Right ventricle myocardium inferior (tissue), 1 donor: ENCODE data around the gene TACC3. TPM values are rescaled to one million over a fixed set of nuclear protein-coding genes. Genes with fewer than 3 reads are reported as not detected.

Source experiments
- ATAC-seq: fragments of 200-7000 bp; cut with Tn5 transposase; one replicate; pipeline ENCODE4 v1.9.1; 2020; ENCODE audit warnings: mild to moderate bottlenecking, moderate library complexity
- DNase-seq: peaks from one replicate; pipeline ENCODE4 v3.0.0; 2021; ENCODE audit errors: missing footprints
- intact Hi-C: fragments of 100-400 bp; cut with DNase I; formaldehyde crosslinking; loops from one replicate; pipeline ENCODE4 v1.11.0; 2022
- total RNA-seq: library from RNA; stranded (reverse); fragmentation: NEBNext Ultra II Directional; extraction: Animal tissue kit (Norgen Biotek cat#: 25700); gene quantifications from one replicate; pipeline ENCODE4 v1.2.1, GENCODE V29; 2021
- donor health status: DM: no; HTN: yes; CAD: no; lungs with severe emphysema.

The TACC3 gene
- total RNA-seq, 1 donor from 2014 or later = 7.0 TPM

DNA sequence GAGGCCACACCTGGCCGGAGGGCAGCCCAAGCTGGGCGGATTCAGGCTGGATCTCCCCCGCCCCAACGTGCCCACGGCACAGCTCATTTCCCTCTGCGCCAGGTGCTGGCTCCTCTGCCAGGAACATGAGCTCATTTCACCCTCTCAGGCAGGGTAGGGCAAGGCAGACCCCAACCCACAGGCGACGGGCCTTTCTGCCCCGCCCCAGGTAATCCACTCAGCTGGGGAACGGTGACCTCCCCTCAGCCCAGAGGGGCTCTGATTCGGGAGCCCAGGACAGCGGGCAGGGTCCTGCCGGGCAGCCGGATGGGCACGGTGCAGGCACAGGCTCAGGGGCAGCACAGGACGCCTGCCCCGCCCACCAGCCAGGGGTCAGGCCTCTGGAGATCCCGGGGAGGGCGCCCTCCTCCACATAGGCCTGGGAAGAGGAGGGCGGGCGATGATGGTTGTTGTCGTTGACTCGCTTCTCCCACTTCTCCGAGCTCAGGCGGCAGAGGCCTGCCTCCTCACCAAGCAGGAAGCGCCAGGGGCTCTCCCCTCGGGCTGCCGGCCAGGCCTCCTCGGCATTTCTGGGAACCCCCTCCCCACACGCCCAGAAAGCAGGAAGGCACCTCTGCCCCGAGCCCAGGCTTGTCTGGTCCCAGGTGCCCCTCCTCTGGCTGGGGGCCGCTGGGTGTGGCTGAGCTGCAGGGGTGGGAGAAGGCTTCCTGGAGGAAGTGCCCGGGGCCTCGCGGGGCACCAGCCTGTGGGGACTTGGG lies 31.1 kb downstream of the TACC3 start:
- ATAC-seq (no peak), DNase-seq (no peak)
- intact Hi-C loops = no loop called here

GRCh38 chr4:1753294-1753696 lies 32.0 kb downstream of the TACC3 start:
- intact Hi-C loops = no loop called here
- no peak for ATAC-seq
- DNase-seq = no peak

GRCh38 chr4:1753697-1754311 lies 32.5 kb downstream of the TACC3 start:
- no peak for DNase-seq
- no peak for ATAC-seq
- intact Hi-C loops = no loop called here

DNA sequence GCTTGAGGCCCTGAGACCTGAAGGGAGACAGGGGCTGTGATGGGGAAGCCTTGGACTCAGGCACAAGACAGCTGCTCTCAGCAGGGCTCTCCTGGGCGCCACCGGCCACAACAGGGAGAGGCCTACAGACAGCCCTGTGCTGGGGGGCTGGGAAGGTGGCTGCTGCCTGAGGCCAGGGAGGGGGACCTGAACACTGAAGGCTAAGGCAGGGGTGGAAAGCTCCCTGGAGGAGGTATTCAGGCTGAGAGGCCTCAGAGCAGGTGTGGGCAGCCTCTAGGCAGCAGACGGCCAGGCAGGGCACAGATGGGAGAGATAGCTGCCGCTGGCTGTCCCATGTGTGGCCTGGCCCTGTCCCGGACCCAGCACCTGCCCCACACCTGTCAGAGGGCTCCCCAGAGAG lies 33.0 kb downstream of the TACC3 start:
- intact Hi-C loops = no loop called here
- DNase-seq (no peak), ATAC-seq (no peak)

GRCh38 chr4:1755297-1755696 lies 34.0 kb downstream of the TACC3 start:
- intact Hi-C loops = no loop called here
- no peak for ATAC-seq

DNA sequence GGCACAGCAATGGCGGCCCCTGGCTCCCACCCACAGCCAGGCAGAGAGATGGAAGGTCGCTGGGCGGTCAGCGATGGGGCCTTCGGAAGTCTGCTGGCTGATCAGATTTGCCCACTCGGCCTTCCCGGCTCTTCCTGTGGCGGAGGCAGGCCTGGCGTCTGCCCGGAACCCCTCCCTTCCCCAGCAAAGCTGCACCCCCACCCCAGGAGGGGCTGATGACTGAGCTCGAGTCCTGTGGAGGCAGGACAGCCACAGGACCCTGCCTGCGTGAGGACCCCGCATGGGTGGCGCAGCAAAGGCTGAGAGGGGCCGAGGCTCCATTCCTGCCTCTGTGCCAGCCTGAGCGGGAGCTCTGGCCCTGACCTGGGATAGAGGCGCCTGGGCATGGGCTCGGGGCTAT lies 34.8 kb downstream of the TACC3 start:
- ATAC-seq = no peak
- intact Hi-C loops = no loop called here

More at GRCh38 chr4:1755297-1755696, 34.0 kb downstream of the TACC3 start:
- DNase-seq = no peak

GRCh38 chr4:1756893-1757779 lies 35.8 kb downstream of the TACC3 start:
- no peak for DNase-seq
- ATAC-seq = no peak

More for the DNA sequence above, 34.8 kb downstream of the TACC3 start:
- DNase-seq = no peak

DNA sequence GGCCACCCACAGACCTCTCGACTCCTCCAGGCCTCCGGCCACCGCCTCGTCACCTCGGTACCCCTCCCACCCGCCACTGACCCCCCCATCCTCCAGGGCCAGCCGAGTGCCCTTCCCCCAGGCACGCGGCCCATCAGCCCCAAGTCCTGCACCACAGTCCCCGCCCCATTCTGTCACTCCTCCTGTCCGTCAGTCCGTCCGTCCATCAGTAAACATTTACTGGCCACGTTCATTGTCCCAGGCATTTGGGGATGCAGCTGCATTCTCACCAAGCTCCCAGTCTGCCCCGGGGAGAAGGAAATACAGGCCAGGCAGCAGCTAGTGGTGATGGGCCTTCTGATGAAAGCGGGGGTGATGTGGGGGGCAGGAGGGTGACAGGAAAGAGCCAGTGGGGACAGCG lies 36.5 kb downstream of the TACC3 start:
- ATAC-seq (no peak), DNase-seq (no peak)
- intact Hi-C loops = no loop called here

More at GRCh38 chr4:1756893-1757779, 35.8 kb downstream of the TACC3 start:
- intact Hi-C loops = no loop called here

GRCh38 chr4:1758306-1759121 lies 37.2 kb downstream of the TACC3 start:
- intact Hi-C loops = no loop called here
- DNase-seq = no peak
- ATAC-seq = no peak

- no peak for ATAC-seq
- intact Hi-C loops = no loop called here
- DNase-seq = no peak
Measured at GRCh38 chr4:1759170-1759817, 38.0 kb downstream of the TACC3 start.

GRCh38 chr4:1759818-1760223 lies 38.5 kb downstream of the TACC3 start:
- intact Hi-C loops = no loop called here
- ATAC-seq (no peak), DNase-seq (no peak)

GRCh38 chr4:1760521-1761071 lies 39.3 kb downstream of the TACC3 start:
- DNase-seq (no peak), ATAC-seq (no peak)
- intact Hi-C loops = no loop called here

- intact Hi-C loops = no loop called here
- ATAC-seq (no peak), DNase-seq (no peak)
Measured at GRCh38 chr4:1761130-1761689, 39.9 kb downstream of the TACC3 start.

DNA sequence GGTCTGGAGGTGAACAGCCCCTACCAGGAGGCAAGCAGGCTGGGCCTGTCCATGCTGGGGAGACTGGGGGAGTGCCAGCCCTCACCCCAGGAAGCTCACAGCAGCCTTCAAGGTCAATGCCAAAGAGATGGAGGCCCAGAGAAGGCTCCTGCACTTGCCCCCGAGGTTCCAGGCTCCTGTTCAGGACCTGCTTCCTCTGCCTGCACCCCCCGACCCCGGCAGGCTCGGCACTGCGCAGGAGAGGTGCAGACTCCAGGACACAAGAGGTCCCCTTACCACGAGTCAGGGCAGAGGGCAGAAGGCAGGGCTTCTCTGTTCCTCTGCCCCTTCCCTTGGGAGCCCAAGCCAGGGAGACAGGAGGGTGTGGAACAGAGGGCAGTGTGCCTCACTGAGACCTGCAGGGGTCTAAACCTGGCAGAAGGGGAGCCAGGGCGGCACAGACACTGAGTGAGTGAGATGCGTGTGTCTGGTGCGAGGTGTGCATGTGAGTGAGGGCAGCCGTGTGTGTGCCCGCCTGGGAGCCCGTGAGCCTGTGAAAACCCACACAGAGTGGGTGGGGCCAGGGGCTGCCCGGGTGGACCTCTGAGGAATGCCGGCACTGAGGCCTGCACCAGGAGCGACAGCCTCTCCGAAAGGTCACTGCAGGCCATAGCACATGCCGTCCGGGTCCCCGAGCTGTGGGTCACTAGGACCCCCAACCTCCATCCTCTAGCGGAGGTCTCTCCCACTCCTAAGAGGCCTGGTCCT lies 41.1 kb downstream of the TACC3 start:
- ATAC-seq (no peak), DNase-seq (no peak)
- intact Hi-C loops = no loop called here

- intact Hi-C loops = no loop called here
- ATAC-seq = no peak
- no peak for DNase-seq
Measured at GRCh38 chr4:1763070-1763549, 41.8 kb downstream of the TACC3 start.

GRCh38 chr4:1763550-1764080 lies 42.3 kb downstream of the TACC3 start:
- DNase-seq (no peak), ATAC-seq (peak; percentile 32)
- intact Hi-C loops = no loop called here

DNA sequence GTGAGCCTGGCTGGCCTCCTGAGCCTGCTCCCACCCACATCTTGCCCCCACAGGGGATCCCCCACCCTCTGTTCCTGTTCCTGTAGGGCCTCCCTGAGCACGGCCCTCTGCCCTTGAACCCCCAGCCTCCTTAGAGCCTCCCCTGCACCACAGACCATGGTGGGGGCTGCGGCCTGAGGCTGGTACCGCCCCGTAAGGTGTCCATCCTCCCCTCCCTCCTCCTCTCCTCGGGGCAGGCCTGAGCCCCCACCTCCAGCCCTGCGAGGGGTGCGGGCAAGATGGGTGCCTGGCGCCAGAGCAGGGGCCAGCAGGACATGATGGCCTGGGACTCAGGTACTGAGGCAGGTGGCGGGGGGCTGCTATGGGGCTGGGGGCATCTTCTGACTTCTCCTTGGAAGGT lies 43.3 kb downstream of the TACC3 start:
- no peak for DNase-seq
- intact Hi-C loops = no loop called here
- no peak for ATAC-seq
